Measurements from ENCODE around the gene MYOT. TPM values are rescaled to one million over a fixed set of nuclear protein-coding genes. Genes with fewer than 3 reads are reported as not detected.
"Not testable (repeated sequence)": the region's sequence is repeated elsewhere in the genome, so short reads cannot be mapped to it uniquely, and the experiment has no call there.

Gene MYOT
- total RNA-seq, 2 experiments from 2014 or later, result not detected

DNA sequence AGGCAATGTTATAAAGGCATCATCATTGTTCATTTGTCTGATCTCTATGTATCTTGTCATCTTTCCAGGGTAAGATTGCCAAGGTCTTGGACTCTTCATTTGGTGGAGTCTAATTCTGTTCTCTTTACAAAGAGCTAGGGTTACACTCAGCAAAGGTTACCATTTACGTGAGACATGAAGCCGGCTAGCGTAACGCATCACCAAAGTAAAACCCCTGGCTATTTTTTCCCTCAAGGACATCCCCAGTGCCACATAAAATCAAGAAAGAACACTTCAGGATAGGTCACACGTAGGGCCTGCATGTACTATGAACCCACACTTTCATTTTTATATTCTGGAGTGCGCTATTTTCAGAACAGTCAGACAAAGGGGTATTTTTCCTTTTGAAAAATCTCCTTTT lies 20.0 kb upstream of the MYOT start:
- CTCF ChIA-PET, result no interaction called here

DNA sequence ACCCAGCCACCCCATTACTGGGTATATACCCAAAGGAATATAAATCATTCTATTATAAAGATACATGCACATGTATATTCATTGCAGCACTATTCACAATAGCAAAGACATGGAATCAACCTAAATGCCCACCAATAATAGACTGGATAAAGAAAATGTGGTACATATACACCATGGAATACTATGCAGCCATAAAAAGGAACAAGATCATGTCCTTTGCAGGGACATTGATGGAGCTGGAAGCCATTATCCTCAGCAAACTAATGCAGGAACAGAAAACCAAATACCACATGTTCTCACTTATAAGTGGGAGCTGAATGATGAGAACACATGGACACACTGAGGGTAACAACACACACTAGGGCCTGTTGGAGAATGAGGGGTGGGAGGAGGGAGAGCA lies 14.5 kb upstream of the MYOT start:
- CTCF ChIA-PET, result interaction anchor here (1.2 kb wide), 1 partner anchor 97 kb away, joined by 3 read pairs; no protein-coding TSS in a partner anchor
- POLR2A ChIA-PET, result not testable (repeated sequence)

More for the DNA sequence above, 20.0 kb upstream of the MYOT start:
- POLR2A ChIA-PET, result no interaction called here

GRCh38 chr5:137856201-137856600 lies 11.5 kb upstream of the MYOT start:
- CTCF ChIA-PET, result no interaction called here
- POLR2A ChIA-PET, result no interaction called here

GRCh38 chr5:137856916-137857862 lies 10.5 kb upstream of the MYOT start:
- ChIA-PET CTCF (no interaction called here), POLR2A (no interaction called here)

- POLR2A ChIA-PET, result no interaction called here
- CTCF ChIA-PET, result no interaction called here
Observed at GRCh38 chr5:137858223-137858916, 9.3 kb upstream of the MYOT start.

DNA sequence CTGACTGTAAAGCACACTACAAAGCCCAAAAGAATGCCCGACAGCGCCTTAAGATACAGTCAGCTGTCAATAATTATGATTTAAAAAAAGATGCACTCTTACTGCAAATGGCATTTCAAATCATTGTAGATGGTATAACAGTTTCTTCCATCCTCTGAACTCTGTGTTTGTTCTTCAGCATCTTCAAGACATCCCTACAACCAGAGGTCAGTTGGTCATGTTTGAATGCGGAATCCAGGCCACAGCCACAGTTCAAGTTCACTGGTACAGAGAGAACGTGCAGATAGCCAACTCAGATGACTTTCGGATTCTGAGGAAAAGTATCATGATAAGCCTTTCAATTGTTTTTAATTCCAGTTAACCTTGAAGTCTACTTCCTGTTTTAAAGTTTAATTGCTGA lies 8.7 kb upstream of the MYOT start:
- ChIA-PET POLR2A (no interaction called here), CTCF (no interaction called here)

DNA sequence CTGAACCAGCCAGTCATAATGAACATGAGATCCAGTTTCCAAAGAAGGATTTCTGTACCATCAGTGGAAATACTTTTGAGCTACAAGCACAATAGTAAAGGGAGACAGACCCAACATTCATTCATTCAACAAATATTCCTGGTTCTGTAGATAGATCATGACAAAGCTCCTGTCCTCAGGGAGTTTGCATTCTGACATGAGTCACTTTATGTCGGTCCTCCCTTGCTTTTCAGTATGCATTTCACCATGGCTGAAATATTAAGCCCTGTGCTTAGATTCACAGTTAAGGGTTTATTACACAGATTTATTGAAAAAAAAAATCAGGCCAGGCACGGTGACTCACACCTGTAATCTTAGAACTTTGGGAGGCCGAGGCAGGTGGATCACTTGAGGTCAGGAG lies 5.4 kb upstream of the MYOT start:
- ChIA-PET CTCF (no interaction called here), POLR2A (no interaction called here)

- CTCF ChIA-PET, POLR2A ChIA-PET: not testable (repeated sequence)
Observed at GRCh38 chr5:137863653-137864052, 4.0 kb upstream of the MYOT start.

DNA sequence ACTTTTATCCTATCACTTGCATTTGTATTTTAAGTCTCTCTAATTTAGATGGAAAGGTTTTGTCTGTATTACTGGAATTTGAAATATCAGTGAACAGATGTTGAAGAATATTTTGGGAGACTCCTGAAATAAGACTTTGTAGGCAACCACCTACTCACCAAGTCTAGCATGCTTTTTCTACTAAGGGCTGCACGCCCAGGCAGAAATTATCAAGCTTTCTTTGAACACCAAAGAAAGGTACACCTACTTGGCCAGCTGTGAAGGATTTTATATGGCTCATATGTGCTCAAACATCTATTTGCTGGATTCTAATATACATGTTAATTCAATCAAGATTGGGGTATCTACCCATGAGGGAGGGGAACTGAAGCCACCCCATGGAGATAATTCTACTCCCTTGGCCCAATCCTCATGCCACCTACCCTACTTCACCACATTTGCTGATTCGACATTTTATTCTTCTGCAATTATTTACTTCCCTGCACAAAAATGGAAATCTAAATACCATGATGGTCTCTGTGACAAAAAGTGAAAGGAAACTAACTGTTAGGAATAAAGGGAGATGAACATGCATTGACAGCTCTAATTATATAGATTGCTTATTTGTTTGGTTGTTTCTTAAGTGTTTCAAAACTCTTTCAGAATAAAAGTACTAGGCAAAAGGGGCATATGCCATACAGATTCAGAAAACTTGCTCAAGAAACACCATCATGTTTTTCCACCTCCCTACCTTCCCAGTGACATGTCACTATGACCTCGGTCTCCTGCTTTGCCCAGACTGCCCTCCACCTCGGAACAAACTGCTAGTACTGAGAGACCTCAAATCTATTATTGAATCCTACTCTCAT lies 895 bp upstream of the MYOT start:
- CTCF ChIA-PET, result no interaction called here
- POLR2A ChIA-PET, result no interaction called here

DNA sequence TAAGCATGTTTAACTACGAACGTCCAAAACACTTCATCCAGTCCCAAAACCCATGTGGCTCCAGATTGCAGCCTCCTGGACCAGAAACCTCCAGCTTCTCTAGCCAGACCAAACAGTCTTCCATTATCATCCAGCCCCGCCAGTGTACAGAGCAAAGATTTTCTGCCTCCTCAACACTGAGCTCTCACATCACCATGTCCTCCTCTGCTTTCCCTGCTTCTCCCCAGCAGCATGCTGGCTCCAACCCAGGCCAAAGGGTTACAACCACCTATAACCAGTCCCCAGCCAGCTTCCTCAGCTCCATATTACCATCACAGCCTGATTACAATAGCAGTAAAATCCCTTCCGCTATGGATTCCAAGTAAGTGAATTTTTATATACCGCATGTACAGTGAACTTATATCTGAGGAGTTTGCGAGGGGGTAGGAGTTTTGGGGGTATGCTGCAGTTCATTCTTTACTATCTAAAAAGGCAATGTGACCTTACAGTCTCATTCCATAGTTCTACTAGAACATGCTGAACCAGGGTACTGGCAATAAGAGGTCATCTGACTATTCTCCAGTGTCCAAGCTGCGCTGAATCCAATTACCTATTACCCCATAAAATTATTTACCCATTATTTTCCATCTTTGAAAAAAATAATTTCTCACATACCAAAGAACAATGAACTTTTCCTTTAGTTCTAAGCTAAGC lies 3.1 kb downstream of the MYOT start:
- ChIA-PET POLR2A (no interaction called here), CTCF (no interaction called here)

- POLR2A ChIA-PET, result no interaction called here
- CTCF ChIA-PET, result no interaction called here
Observed at GRCh38 chr5:137871571-137871970, 3.9 kb downstream of the MYOT start.

DNA sequence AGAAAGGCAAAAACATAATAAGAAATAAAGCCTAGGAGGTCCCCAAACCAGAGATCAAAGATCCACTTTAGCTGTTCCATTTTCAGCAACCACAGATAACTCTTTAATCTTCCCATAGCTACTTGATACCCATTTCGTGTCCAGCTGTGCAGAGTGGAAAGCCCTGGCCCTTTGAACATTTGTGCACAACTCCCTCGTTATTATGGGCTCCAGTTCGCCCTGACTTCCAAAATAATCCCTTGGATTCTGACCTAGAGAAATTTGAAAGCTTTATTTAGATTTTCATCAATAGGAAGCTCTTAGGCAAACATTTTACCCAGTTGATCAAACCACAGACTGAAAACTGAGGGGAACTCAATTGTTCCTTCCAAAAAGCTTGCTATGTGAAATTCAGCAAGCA lies 4.8 kb downstream of the MYOT start:
- ChIA-PET CTCF (interaction anchor here (0.6 kb wide), 1 partner anchor 24 kb away, joined by 3 read pairs; no protein-coding TSS in a partner anchor), POLR2A (no interaction called here)

DNA sequence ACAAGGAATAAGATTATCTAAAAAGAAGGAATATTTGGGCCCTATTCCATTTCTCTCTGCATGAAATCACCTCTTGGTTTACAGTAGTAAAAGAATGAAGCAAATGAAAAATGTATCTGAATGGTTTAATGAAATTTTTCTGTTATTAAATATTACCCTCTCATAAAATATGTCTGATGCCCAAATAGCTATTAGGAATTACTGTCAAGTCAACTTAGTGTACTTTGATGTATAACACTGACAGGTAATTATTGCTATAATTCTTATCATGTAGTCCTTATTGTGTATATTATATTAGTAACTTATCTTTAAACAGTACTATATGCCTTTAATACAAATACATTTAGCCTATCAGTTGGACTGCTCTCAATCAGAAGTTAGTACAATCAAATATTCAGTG lies 8.4 kb downstream of the MYOT start:
- ChIA-PET CTCF (interaction anchor here (0.5 kb wide), 1 partner anchor 32 kb away, joined by 4 read pairs; no protein-coding TSS in a partner anchor), POLR2A (no interaction called here)

DNA sequence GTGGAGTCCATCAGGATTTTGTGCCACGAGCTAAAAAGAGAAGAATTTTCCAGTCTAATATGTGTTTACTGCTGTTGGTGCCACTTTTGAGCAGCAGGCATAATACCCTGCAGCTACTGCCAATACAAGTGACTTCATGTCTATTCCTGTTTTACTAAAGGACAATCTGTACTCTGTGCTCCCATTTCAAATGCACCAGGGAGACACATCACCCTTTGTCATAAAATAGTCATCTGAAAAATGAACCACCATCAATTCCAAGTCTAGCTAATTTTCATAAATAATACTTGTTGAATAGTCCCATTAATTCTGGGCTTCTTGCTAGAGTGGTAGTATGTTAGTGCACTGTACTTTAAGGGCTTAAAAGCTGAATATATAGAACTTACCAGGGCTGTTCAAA lies 12.7 kb downstream of the MYOT start:
- ChIA-PET CTCF (no interaction called here), POLR2A (interaction anchor here (1.2 kb wide), 2 partner anchors 9 to 11 kb away, joined by 3 read pairs; no protein-coding TSS in a partner anchor)

GRCh38 chr5:137887831-137888230 lies 20.2 kb downstream of the MYOT start:
- ChIA-PET CTCF (no interaction called here), POLR2A (no interaction called here)

GRCh38 chr5:137888466-137888862 lies 20.8 kb downstream of the MYOT start:
- POLR2A ChIA-PET, result interaction anchor here (0.8 kb wide), 1 partner anchor 8 kb away, joined by 3 read pairs; no protein-coding TSS in a partner anchor
- CTCF ChIA-PET, result interaction anchor here (0.5 kb wide), 1 partner anchor 160 kb away, joined by 4 read pairs; no protein-coding TSS in a partner anchor

GRCh38 chr5:137888863-137889759 lies 21.5 kb downstream of the MYOT start, which contains the start of gene PKD2L2:
Gene PKD2L2, plus strand, starts transcription at chr5:137889457. Its CDS starts 35 bp downstream, at chr5:137889492.
- CTCF ChIA-PET, result interaction anchor here (0.5 to 1.3 kb wide), 2 partner anchors 14 to 160 kb away, joined by 3 to 4 read pairs; no protein-coding TSS in a partner anchor
- POLR2A ChIA-PET, result interaction anchor here (0.8 to 0.9 kb wide), 2 partner anchors 9 to 464 kb away, joined by 3 read pairs; no protein-coding TSS in a partner anchor

- POLR2A ChIA-PET, result interaction anchor here (1.2 kb wide), 1 partner anchor 10 kb away, joined by 3 read pairs; no protein-coding TSS in a partner anchor
- CTCF ChIA-PET, result no interaction called here
Observed at GRCh38 chr5:137890845-137891244, 23.2 kb downstream of the MYOT start.
